Measurements from ENCODE around the gene CPHXL.

Gene CPHXL

GRCh38 chr16:75697571-75697970 is 28.7 kb downstream of the CPHXL start:
- DNase-seq: no peak

- no peak for DNase-seq
These were observed 30.6 kb downstream of the CPHXL start for GRCh38 chr16:75695708-75696107.

GRCh38 chr16:75687361-75687760 is 38.9 kb downstream of the CPHXL start:
- DNase-seq: no peak

GRCh38 chr16:75682308-75682707 is 44.0 kb downstream of the CPHXL start:
- DNase-seq: no peak

GRCh38 chr16:75679366-75679765 is 46.9 kb downstream of the CPHXL start:
- DNase-seq: no peak

- DNase-seq: no peak
These were observed 49.4 kb downstream of the CPHXL start, which contains the start of gene CPHXL2 for GRCh38 chr16:75676909-75677308. Gene CPHXL2, minus strand, starts transcription at chr16:75677009. Its CDS starts 10 bp downstream, at chr16:75676999.

GRCh38 chr16:75667503-75667902 is 58.8 kb downstream of the CPHXL start:
- no peak for DNase-seq
